Left lung (tissue), 14 donors: ENCODE results near the gene TPK1. TPM values are rescaled to one million over a fixed set of nuclear protein-coding genes. Genes with fewer than 3 reads are reported as not detected.

Experiments
- ATAC-seq: fragments of 200-7000 bp; cut with Tn5 transposase; one replicate; pipeline ENCODE4 v1.9.1; 2020; ENCODE audit warnings: moderate library complexity
- DNase-seq, 4 donors: peaks; one replicate each; pipeline ENCODE4 v3.0.0-alpha.2; 2013 to 2020
- H3K27ac ChIP-seq, 2 donors: fragments of 200-600 bp; sonication (generic) in 1 of 2; one replicate each; pipeline versions ENCODE4 v1.5.0 to v1.8.0; 2020 to 2021
- H3K27me3 ChIP-seq, 2 donors: fragments of 200-600 bp; sonication (generic) in 1 of 2; one replicate each; pipeline versions ENCODE4 v1.5.0 to v1.8.0; 2020 to 2021
- H3K36me3 ChIP-seq, 2 donors: fragments of 200-600 bp; sonication (generic) in 1 of 2; one replicate each; pipeline versions ENCODE4 v1.5.0 to v1.8.0; 2020 to 2021
- H3K4me1 ChIP-seq, 2 donors: fragments of 200-600 bp; one replicate each; pipeline ENCODE4 v1.8.0; 2021
- H3K4me3 ChIP-seq, 2 donors: fragments of 200-600 bp; sonication (generic) in 1 of 2; one replicate each; pipeline versions ENCODE4 v1.5.0 to v1.8.0; 2020 to 2021; ENCODE audit warnings: mild to moderate bottlenecking in 1 of 2
- H3K9me3 ChIP-seq, 2 donors: fragments of 200-600 bp; sonication (generic) in 1 of 2; one replicate each; pipeline versions ENCODE4 v1.5.0 to v1.8.0; 2020 to 2021
- intact Hi-C, 2 donors: fragments of 100-400 bp; cut with DNase I; formaldehyde crosslinking; loops; one replicate each; pipeline versions ENCODE4 v1.11.2 to v1.14.2; 2022
- long read RNA-seq, 12 donors: library from polyadenylated mRNA in 2 of 12; unstranded in 2 of 12; transcript quantifications; one replicate each; pipeline ENCODE4 v2.0.0 and lab custom pipeline, GENCODE V29; 2019 to 2026
- polyA plus RNA-seq, 6 donors: library from polyadenylated mRNA; unstranded; fragments of 120-200 nt; gene quantifications; one replicate each; pipeline ENCODE4 v1.2.1, GENCODE V29; 2013; ENCODE audit not compliant: insufficient read length in 6 of 6
- total RNA-seq, 2 donors: library from RNA; stranded (reverse); fragmentation: NEBNext Ultra II Directional; extraction: Animal tissue kit (Norgen Biotek cat#: 25700); gene quantifications; one replicate each; pipeline ENCODE4 v1.2.1, GENCODE V29; 2021
- TF ChIP-seq, protein P1 (sequence below), 2 donors: fragments of 200-600 bp; sonication (generic) in 1 of 2; IDR thresholded peaks; one replicate each; pipeline versions ENCODE4 v1.5.0 to v1.8.0; 2021; ENCODE audit warnings: antibody characterized with exemption in 2 of 2
- donor health status: DM: no; HTN: yes; CAD: no.
- donor health status: DM: no; HTN: no; CAD: no.

TPK1 gene
- total RNA-seq, result 10 to 100 TPM in 1 of 2 donors, 1 to 10 TPM in 1; 9.3 to 15.5 TPM
- 1 to 10 TPM; 4.1 to 6.3 (median 4.3) TPM for polyA plus RNA-seq
- long read RNA-seq, donor 1, partial matches to known transcripts, result 0 of 1 reads
- long read RNA-seq, donor 1, other reads (novel, unspliced or antisense), result 0 of 1 reads
- long read RNA-seq, donor 2, result 0 reads
- long read RNA-seq, donor 3, result 0 reads
- long read RNA-seq, donor 4, partial matches to known transcripts, result 0 of 2 reads
- long read RNA-seq, donor 4, other reads (novel, unspliced or antisense), result 2 of 2 reads
- long read RNA-seq, donor 5, result 0 reads
- long read RNA-seq, donor 6, result 0 reads
- long read RNA-seq, donor 7, result 0 reads
- long read RNA-seq, donor 8, partial matches to known transcripts, result 0 of 1 reads
- long read RNA-seq, donor 8, other reads (novel, unspliced or antisense), result 0 of 1 reads
- long read RNA-seq, donor 9, result 0 reads
- long read RNA-seq, donor 10, result 0 reads
- long read RNA-seq, donor 11, partial matches to known transcripts, result 0 of 1 reads
- long read RNA-seq, donor 11, other reads (novel, unspliced or antisense), result 0 of 1 reads
- long read RNA-seq, donor 12, result 0 reads

GRCh38 chr7:144835652-144836544, at the start of gene TPK1:
TPK1 (minus strand) TSS chr7:144836053; CDS start chr7:144835602, 451 bp downstream.
- intact Hi-C loops, result no loop called here
- peak; percentile 85 to 99 (median 94) for DNase-seq
- peak; percentile 98 for ATAC-seq

DNA sequence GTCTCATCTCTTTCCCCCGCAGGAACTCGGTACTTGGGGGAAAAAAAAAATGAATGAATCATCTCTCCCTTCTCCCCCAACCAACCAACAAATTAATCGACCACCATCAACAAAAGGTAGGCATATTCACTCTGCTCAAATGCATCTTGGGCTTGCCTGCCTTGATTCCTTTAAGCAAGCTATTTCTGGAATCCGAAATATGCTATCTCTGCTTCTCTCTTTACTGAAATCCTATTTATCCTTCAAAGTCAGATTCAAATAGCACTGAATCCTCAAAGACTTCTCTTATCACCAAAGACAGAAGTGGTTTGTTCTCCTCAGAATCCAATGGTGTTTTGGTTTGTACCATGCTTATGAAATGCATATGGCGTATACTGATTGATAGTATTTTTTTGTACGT, 49.6 kb upstream of the TPK1 start:
- Histone ChIP-seq H3K27me3 (no peaks in the 10 kb centered on the region), H3K36me3 (no peaks in the 10 kb centered on the region), H3K27ac (no peak overlapping the region), H3K4me1 (no peaks in the 10 kb centered on the region), H3K4me3 (no peak overlapping the region), H3K9me3 (no peaks in the 10 kb centered on the region)
- ATAC-seq, result no peak
- no peak for DNase-seq
- intact Hi-C loops, result no loop called here
- TF ChIP-seq, protein P1, sequence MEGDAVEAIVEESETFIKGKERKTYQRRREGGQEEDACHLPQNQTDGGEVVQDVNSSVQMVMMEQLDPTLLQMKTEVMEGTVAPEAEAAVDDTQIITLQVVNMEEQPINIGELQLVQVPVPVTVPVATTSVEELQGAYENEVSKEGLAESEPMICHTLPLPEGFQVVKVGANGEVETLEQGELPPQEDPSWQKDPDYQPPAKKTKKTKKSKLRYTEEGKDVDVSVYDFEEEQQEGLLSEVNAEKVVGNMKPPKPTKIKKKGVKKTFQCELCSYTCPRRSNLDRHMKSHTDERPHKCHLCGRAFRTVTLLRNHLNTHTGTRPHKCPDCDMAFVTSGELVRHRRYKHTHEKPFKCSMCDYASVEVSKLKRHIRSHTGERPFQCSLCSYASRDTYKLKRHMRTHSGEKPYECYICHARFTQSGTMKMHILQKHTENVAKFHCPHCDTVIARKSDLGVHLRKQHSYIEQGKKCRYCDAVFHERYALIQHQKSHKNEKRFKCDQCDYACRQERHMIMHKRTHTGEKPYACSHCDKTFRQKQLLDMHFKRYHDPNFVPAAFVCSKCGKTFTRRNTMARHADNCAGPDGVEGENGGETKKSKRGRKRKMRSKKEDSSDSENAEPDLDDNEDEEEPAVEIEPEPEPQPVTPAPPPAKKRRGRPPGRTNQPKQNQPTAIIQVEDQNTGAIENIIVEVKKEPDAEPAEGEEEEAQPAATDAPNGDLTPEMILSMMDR (IDR thresholded peaks at IDR 0.05), result no peak

More at GRCh38 chr7:144835652-144836544, at the start of gene TPK1:
- H3K27me3 ChIP-seq, result no peaks in the 10 kb centered on the region
- no peaks in the 10 kb centered on the region for H3K36me3 ChIP-seq
- peak within 1 kb of the TSS; percentile 65 to 70 for H3K4me3 ChIP-seq
- peaks cover 10 to 22% of the 10 kb centered on the region in 2 donors for H3K4me1 ChIP-seq
- TF ChIP-seq, protein P1 (IDR thresholded peaks at IDR 0.05), result no peak
- no peaks in the 10 kb centered on the region for H3K9me3 ChIP-seq
- peak within 1 kb of the TSS; percentile 98 for H3K27ac ChIP-seq

- Histone ChIP-seq H3K9me3 (no peaks in the 10 kb centered on the region), H3K36me3 (no peaks in the 10 kb centered on the region), H3K4me1 (no peaks in the 10 kb centered on the region), H3K27ac (no peak overlapping the region), H3K4me3 (no peak overlapping the region), H3K27me3 (no peaks in the 10 kb centered on the region)
- intact Hi-C loops, result no loop called here
- ATAC-seq (no peak), DNase-seq (no peak)
- TF ChIP-seq, protein P1 (IDR thresholded peaks at IDR 0.05), result no peak
Measured at GRCh38 chr7:144884896-144885295, 49.0 kb upstream of the TPK1 start.

DNA sequence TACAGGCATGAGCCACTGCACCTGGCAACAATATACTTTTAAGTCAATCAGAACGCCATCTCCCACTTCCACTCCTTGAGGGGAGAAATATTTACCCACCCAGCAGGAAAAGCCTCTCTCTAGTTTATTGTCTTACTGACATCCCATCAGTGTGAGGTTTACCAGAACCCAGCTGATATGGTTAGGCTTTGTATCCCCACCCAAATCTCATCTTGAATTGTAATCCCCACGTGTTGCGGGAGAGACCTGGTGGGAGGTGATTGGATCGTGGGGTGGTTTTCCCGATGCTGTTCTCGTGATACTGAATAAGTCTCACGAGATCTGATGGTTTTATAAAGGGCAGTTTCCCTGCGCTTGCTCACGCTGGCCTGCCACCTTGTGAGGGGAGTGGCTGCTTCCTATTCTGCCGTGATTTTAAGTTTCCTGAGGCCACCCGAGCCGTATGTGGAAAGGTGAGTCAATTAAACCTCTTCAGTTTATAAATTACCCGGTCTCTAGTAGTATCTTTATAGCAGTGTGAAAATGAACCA, 37.5 kb upstream of the TPK1 start:
- Histone ChIP-seq H3K27me3 (no peaks in the 10 kb centered on the region), H3K4me3 (no peak overlapping the region), H3K36me3 (no peaks in the 10 kb centered on the region), H3K9me3 (no peaks in the 10 kb centered on the region), H3K27ac (no peak overlapping the region), H3K4me1 (no peaks in the 10 kb centered on the region)
- DNase-seq, result no peak
- intact Hi-C loops, result no loop called here
- TF ChIP-seq, protein P1 (IDR thresholded peaks at IDR 0.05), result no peak
- ATAC-seq, result no peak
